ENCODE data around the gene MYRF. TPM values are rescaled to one million over a fixed set of nuclear protein-coding genes. Genes with fewer than 3 reads are reported as not detected.
A peak's percentile ranks its signal among the peaks of the same experiment; 100 is the strongest.

Gene MYRF
- total RNA-seq, 2 donors from 2014 or later, result 33.2 to 47.5 TPM

DNA sequence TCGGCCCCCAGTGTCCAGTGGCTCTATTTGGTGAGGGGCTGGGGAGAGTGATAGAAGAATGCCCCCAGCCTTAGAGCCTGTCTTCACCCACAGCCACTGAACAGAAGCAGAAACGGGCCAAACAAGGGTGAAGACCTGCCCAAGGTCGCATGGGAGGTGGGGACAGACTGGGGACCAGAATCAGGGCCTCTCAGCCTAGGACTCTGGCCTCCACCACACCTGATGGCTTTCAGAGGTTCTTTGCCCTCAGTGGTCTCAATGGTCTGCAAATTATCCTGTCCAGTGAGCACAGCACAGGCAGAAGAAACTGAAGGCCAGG is 4.5 kb upstream of the MYRF start:
- intact Hi-C loops (cut with DNase I), result no loop called here

DNA sequence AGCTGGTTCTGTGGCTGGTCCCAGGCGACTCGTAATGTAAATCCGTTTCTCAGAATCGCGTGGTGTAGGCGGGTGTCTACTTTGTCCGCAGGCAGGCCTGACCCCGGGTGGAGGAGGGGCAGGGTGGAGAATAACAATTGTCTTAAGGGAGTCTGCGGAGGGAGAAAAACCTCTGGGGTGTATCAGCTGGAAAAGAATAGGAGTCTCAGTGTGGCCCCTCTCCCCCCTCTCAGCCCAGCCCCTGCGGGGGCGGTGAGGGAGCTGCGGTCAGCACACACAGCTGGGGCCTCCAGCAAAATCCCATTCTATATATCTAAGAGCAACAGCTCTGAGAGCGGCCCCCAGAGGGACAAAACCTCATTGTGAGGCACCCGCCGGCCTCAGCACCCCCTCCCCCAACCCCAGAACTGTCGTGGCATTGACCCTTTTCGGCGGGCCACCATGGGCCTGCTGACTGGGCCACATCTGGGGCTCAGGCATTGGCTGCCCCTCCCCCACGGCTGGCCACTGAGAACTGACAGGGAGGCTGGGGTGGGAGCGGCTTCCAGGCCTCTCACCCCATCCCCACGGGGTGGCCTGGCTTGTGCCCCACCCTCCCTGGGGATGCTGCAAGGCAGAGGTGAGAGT is 2.7 kb upstream of the MYRF start:
- no peak for ATAC-seq
- intact Hi-C loops (cut with DNase I), result no loop called here
- Histone ChIP-seq H3K9me3 (no peaks in the 10 kb centered on the region), H3K4me3 (no peak overlapping the region), H3K27me3 (no peaks in the 10 kb centered on the region), H3K36me3 (replicated peaks in 1 of 2; ENCODE audit: insufficient read depth in 1 of 2, low read depth in 2 of 2) (no peaks in the 10 kb centered on the region), H3K27ac (no peak overlapping the region), H3K4me1 (peaks cover 40% of the 10 kb centered on the region)
- TF ChIP-seq, protein P1, sequence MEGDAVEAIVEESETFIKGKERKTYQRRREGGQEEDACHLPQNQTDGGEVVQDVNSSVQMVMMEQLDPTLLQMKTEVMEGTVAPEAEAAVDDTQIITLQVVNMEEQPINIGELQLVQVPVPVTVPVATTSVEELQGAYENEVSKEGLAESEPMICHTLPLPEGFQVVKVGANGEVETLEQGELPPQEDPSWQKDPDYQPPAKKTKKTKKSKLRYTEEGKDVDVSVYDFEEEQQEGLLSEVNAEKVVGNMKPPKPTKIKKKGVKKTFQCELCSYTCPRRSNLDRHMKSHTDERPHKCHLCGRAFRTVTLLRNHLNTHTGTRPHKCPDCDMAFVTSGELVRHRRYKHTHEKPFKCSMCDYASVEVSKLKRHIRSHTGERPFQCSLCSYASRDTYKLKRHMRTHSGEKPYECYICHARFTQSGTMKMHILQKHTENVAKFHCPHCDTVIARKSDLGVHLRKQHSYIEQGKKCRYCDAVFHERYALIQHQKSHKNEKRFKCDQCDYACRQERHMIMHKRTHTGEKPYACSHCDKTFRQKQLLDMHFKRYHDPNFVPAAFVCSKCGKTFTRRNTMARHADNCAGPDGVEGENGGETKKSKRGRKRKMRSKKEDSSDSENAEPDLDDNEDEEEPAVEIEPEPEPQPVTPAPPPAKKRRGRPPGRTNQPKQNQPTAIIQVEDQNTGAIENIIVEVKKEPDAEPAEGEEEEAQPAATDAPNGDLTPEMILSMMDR (IDR thresholded peaks at IDR 0.05), result no peak
- TF ChIP-seq POLR2A (IDR thresholded peaks at IDR 0.05), result no peak
- DNase-seq, result no peak
- 63 to 73% methylated on average over 10 to 19 of the region's 21 CpGs for WGBS, 2 donors

More for the DNA sequence above, 4.5 kb upstream of the MYRF start:
- TF ChIP-seq, protein P1 (IDR thresholded peaks at IDR 0.05), result no peak
- TF ChIP-seq POLR2A (IDR thresholded peaks at IDR 0.05), result no peak
- Histone ChIP-seq H3K9me3 (no peaks in the 10 kb centered on the region), H3K4me3 (no peak overlapping the region), H3K36me3 (replicated peaks in 1 of 2; ENCODE audit: insufficient read depth in 1 of 2, low read depth in 2 of 2) (no peaks in the 10 kb centered on the region), H3K4me1 (peaks cover 23% of the 10 kb centered on the region), H3K27ac (peak overlapping the region in 2 of 4 donors; percentile 34 to 57), H3K27me3 (no peaks in the 10 kb centered on the region)
- WGBS, 2 donors, result 21% methylated on average over 3 of the region's 3 CpGs; no CpG with 5 or more reads in 1 of the 2 donors
- ATAC-seq, result peak; percentile 16
- DNase-seq, result no peak

DNA sequence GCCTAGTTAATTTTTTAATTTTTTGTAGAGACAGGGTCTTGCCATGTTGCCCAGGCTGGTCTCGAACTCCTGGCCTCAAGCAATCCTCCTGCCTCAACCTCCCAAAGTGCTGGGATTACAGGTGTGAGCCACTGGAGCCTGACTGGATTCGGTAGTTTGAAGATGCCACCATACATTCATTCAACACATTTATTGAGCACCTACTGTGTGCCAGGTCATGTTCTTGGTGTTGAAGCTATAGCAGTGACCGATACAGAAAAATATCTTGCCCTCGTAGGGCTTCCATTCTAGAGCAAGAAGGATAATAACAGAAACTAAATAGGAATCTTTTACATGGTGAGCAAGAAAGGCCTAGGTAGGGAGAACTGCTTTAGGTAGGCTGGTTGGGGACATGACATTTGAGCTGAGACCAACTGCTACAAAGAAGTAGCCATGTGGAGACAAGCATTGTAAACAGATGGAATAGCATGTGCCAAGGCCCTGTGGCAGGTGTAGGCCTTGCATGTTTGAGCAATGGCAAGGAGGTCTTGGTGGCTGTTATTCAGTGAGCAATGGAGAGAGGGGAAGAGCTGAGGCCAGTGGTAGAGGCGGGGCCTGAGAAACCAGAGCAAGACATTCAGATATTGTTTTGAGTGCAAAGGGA is 1.7 kb upstream of the MYRF start:
- no peak for DNase-seq
- Histone ChIP-seq H3K27ac (no peak overlapping the region), H3K4me3 (no peak overlapping the region), H3K36me3 (replicated peaks in 1 of 2; ENCODE audit: insufficient read depth in 1 of 2, low read depth in 2 of 2) (no peaks in the 10 kb centered on the region), H3K27me3 (no peaks in the 10 kb centered on the region), H3K4me1 (peaks cover 51% of the 10 kb centered on the region), H3K9me3 (no peaks in the 10 kb centered on the region)
- intact Hi-C loops (cut with DNase I), result no loop called here
- WGBS, 2 donors, result 93 to 99% methylated on average over 5 of the region's 5 CpGs
- TF ChIP-seq, protein P1 (IDR thresholded peaks at IDR 0.05), result no peak
- no peak for TF ChIP-seq POLR2A (IDR thresholded peaks at IDR 0.05)
- no peak for ATAC-seq

DNA sequence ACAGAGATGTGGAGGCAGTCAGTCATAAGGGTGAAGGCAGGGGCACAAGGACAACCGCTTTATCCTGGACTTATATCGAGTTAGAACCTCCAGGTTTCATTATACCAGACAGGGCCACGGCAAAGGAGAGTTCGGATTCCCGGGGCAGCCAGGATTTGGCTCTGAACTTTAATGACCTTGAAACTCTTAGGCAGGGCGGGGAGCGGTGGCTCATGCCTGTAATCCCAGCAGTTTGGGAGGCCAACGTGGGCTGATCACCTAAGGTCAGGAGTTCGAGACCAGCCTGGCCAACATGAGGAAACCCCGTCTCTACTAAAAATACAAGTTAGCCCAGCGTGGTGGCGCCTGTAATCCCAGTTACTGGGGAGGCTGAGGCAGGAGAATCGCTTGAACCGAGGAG is 1.1 kb upstream of the MYRF start:
- Histone ChIP-seq H3K36me3 (replicated peaks in 1 of 2; ENCODE audit: insufficient read depth in 1 of 2, low read depth in 2 of 2) (no peaks in the 10 kb centered on the region), H3K27ac (no peak overlapping the region), H3K9me3 (no peaks in the 10 kb centered on the region), H3K4me1 (peaks cover 57% of the 10 kb centered on the region), H3K4me3 (no peak overlapping the region), H3K27me3 (no peaks in the 10 kb centered on the region)
- intact Hi-C loops (cut with DNase I), result no loop called here
- no peak for ATAC-seq
- WGBS, 2 donors, result 37 to 45% methylated on average over 11 to 14 of the region's 14 CpGs
- TF ChIP-seq, protein P1 (IDR thresholded peaks at IDR 0.05), result no peak
- TF ChIP-seq POLR2A (IDR thresholded peaks at IDR 0.05), result no peak
- DNase-seq, result no peak
